PC-3 (cell line): Measurements from ENCODE around the gene CBX5. TPM values are rescaled to one million over a fixed set of nuclear protein-coding genes. Genes with fewer than 3 reads are reported as not detected.

Source experiments
- ATAC-seq: fragments of 200-7000 bp; cut with Tn5 transposase; 2 replicates; pipeline ENCODE4 v1.9.1; 2020; ENCODE audit warnings: mild to moderate bottlenecking, moderate library complexity
- BruUV-seq: library from RNA; stranded (reverse); fragments of 400-500 nt; replicated peaks from 2 replicates; lab custom pipeline; 2021; lab: Mats Ljungman, UMichigan
- CTCF ChIA-PET: fragments of 300-600 bp; sonication (Branson Sonifier 250); formaldehyde crosslinking; loops from one replicate; lab custom pipeline; 2022; ENCODE audit warnings: antibody characterized with exemption; lab: Charles Lee
- POLR2A ChIA-PET: fragments of 300-600 bp; sonication (Branson Sonifier 250); formaldehyde crosslinking; loops from one replicate; lab custom pipeline; 2022; ENCODE audit warnings: antibody characterized with exemption; ENCODE audit not compliant: unreplicated experiment; lab: Charles Lee
- DNase-seq: peaks from one replicate; pipeline ENCODE4 v3.0.0-alpha.2; 2015
- H2AFZ ChIP-seq: fragments of 300-600 bp; sonication (generic); 2 replicates; pipeline ENCODE4 v1.6.0; 2016; ENCODE audit warnings: antibody characterized with exemption, low read length
- H3F3A ChIP-seq: fragments of 300-600 bp; sonication (generic); one replicate; pipeline ENCODE4 v1.6.0; 2017; ENCODE audit warnings: antibody characterized with exemption, low read length, control low read depth, mild to moderate bottlenecking; ENCODE audit not compliant: unreplicated experiment
- H3K27ac ChIP-seq: fragments of 300-600 bp; sonication (generic); 2 replicates; pipeline ENCODE4 v1.5.1; 2016; ENCODE audit warnings: mild to moderate bottlenecking, low read length
- H3K27me3 ChIP-seq: fragments of 300-600 bp; sonication (generic); 2 replicates; pipeline ENCODE4 v1.6.1; 2016; ENCODE audit warnings: low read length, mixed read lengths
- H3K36me3 ChIP-seq: fragments of 300-600 bp; sonication (generic); 2 replicates; pipeline ENCODE4 v1.6.1; 2016; ENCODE audit warnings: low read depth, mixed run types, low read length, mixed read lengths
- H3K4me1 ChIP-seq: fragments of 300-600 bp; sonication (generic); 2 replicates; pipeline ENCODE4 v1.5.1; 2016; ENCODE audit warnings: low read length; ENCODE audit not compliant: insufficient read depth
- H3K4me2 ChIP-seq: fragments of 300-600 bp; sonication (generic); 2 replicates; pipeline ENCODE4 v1.6.0; 2016; ENCODE audit warnings: low read length
- H3K4me3 ChIP-seq: fragments of 300-600 bp; sonication (generic); 2 replicates; pipeline ENCODE4 v1.5.1; 2016; ENCODE audit warnings: mild to moderate bottlenecking, low read length, mixed read lengths
- H3K79me2 ChIP-seq: fragments of 300-600 bp; sonication (generic); 2 replicates; pipeline ENCODE4 v1.6.1; 2017; ENCODE audit warnings: low read length, mixed read lengths
- H3K9ac ChIP-seq: fragments of 300-600 bp; sonication (generic); 2 replicates; pipeline ENCODE4 v1.6.0; 2016; ENCODE audit warnings: mild to moderate bottlenecking, low read length
- H3K9me2 ChIP-seq: fragments of 300-600 bp; sonication (generic); replicated peaks from 2 replicates; pipeline ENCODE4 v1.6.1; 2016; ENCODE audit warnings: mixed run types, low read length, mixed read lengths
- H3K9me3 ChIP-seq: fragments of 300-600 bp; sonication (generic); 2 replicates; pipeline ENCODE4 v1.6.1; 2016; ENCODE audit warnings: low read length, mixed read lengths
- H4K20me1 ChIP-seq: fragments of 300-600 bp; sonication (generic); 2 replicates; pipeline ENCODE4 v1.6.1; 2016; ENCODE audit warnings: low read length, mixed read lengths
- EZH2 ChIP-seq: fragments of 300-600 bp; sonication (generic); IDR thresholded peaks from one replicate; pipeline ENCODE4 v1.6.1; 2017; ENCODE audit warnings: antibody characterized with exemption, mild to moderate bottlenecking, low read length; ENCODE audit not compliant: unreplicated experiment
- EZH2phosphoT487 ChIP-seq: fragments of 300-600 bp; sonication (generic); IDR thresholded peaks from 2 replicates; pipeline ENCODE4 v1.6.1; 2018; ENCODE audit warnings: mild to moderate bottlenecking, antibody characterized with exemption, low read length, borderline replicate concordance
- intact Hi-C: fragments of 100-400 bp; cut with micrococcal nuclease; formaldehyde crosslinking; loops from 2 replicates; pipeline ENCODE4 v1.9.0; 2023
- total RNA-seq: library from RNA; depleted of rRNA; stranded (reverse); fragments of >200 nt; gene quantifications from 2 replicates; pipeline ENCODE4 v1.2.3, GENCODE V29; 2014
- TF ChIP-seq, protein P1 (sequence below): fragments of 300-600 bp; sonication (generic); conservative IDR thresholded peaks from 2 replicates; pipeline ENCODE4 v1.5.1; 2017; ENCODE audit warnings: antibody characterized with exemption, low read depth, mild to moderate bottlenecking, low read length

Gene CBX5
- total RNA-seq, 1 experiment from 2014 or later, result 14.9 TPM

DNA sequence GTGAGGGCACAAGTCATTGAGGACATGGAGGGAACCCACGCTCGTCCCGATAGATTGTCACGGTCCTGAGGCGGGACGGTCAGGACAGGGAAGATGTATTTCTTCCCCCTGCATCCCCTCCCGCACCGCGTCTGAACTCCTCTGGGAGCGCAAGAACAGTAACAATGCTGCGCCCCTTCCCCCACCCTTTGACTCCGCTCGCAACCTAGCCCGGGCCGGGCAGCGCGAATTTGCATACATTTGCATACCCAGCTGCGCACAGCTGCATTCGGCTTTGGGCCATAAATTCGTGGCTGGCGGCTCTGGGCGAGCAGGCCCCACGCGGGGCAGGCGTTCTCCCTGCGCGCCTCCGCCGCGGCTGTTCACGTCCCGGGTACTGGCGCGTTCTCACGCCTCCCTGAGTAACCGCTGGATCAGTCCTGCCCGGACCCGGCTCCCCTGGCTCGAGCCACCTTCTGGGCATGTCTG lies 62.1 kb downstream of the CBX5 start:
- H3K27ac ChIP-seq, result no peak overlapping the region
- H3K9me2 ChIP-seq, result no peaks in the 10 kb centered on the region
- DNase-seq (no peak), ATAC-seq (no peak)
- no peaks in the 10 kb centered on the region for H3K79me2 ChIP-seq
- TF ChIP-seq, protein P1, sequence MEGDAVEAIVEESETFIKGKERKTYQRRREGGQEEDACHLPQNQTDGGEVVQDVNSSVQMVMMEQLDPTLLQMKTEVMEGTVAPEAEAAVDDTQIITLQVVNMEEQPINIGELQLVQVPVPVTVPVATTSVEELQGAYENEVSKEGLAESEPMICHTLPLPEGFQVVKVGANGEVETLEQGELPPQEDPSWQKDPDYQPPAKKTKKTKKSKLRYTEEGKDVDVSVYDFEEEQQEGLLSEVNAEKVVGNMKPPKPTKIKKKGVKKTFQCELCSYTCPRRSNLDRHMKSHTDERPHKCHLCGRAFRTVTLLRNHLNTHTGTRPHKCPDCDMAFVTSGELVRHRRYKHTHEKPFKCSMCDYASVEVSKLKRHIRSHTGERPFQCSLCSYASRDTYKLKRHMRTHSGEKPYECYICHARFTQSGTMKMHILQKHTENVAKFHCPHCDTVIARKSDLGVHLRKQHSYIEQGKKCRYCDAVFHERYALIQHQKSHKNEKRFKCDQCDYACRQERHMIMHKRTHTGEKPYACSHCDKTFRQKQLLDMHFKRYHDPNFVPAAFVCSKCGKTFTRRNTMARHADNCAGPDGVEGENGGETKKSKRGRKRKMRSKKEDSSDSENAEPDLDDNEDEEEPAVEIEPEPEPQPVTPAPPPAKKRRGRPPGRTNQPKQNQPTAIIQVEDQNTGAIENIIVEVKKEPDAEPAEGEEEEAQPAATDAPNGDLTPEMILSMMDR, result no peak
- TF ChIP-seq EZH2 (no peak), EZH2phosphoT487 (no peak)
- no peaks in the 10 kb centered on the region; the same call in 1 of the 2 replicates for H3K36me3 ChIP-seq
- peak overlapping the region; percentile 95; the same call in 1 of the 2 replicates for H3K4me2 ChIP-seq
- POLR2A ChIA-PET, result no interaction called here
- peak overlapping the region; percentile 92 for H2AFZ ChIP-seq
- H3K27me3 ChIP-seq, result no peaks in the 10 kb centered on the region
- no peak overlapping the region; the same call in 1 of the 2 replicates for H3K4me3 ChIP-seq
- intact Hi-C loops, result no loop called here
- CTCF ChIA-PET, result no interaction called here
- H3F3A ChIP-seq, result no peaks in the 10 kb centered on the region
- H3K9me3 ChIP-seq, result no peaks in the 10 kb centered on the region
- peaks cover 13% of the 10 kb centered on the region for H3K4me1 ChIP-seq
- H4K20me1 ChIP-seq, result no peaks in the 10 kb centered on the region
- H3K9ac ChIP-seq, result no peak overlapping the region; the same call in 1 of the 2 replicates
- no TSS peak for BruUV-seq

DNA sequence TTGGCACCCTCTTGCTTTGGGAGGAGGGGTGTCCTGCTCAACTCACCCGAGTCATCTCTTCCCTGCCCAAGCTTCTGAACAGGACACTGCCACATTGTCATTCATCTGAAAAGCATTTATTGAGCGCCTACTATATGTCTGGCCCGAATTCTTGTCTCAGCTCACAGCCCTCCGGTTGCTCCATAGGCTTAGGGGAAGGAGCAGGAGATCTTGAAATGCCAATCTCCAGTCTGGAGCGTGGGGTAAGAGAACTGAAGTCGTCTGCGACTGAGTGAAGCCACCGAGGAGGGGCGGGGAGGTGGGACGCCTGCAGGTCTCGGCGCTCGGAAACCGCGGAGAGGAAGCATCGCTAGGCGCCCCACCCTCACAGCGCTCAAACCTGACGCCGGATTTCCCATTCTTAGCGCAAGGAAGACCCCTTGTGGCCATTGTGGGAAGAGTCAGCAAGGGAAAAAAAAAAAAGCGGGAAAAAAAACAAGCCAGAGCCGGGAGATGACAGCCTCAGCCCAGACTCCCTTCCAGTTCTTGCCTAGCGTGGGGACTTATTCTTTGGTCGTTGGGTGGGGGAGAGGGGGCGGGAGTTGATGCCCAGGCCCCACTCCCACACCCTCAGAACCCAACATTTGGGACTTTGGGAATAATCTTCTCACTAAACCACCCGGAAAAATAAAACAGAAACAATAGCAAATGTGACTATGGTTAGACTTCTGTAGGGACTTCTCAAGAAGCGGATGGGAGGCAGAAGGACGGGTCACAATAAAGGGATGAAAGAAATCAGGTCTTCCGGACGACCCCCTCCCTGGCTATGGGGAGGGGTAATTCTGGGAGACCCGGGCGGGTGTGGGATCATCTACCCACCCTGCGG lies 62.9 kb downstream of the CBX5 start:
- Histone ChIP-seq H2AFZ (peak overlapping the region; percentile 92), H3K4me1 (peaks cover 11% of the 10 kb centered on the region), H3K4me2 (peak overlapping the region; percentile 95), H3K27ac (no peak overlapping the region), H3K27me3 (no peaks in the 10 kb centered on the region), H3K36me3 (no peaks in the 10 kb centered on the region; the same call in 1 of the 2 replicates), H3K9ac (peak overlapping the region; percentile 57), H3K9me3 (no peaks in the 10 kb centered on the region), H4K20me1 (no peaks in the 10 kb centered on the region), H3K79me2 (no peaks in the 10 kb centered on the region), H3K9me2 (no peaks in the 10 kb centered on the region), H3F3A (no peaks in the 10 kb centered on the region), H3K4me3 (peak overlapping the region; percentile 67)
- CTCF ChIA-PET, result interaction anchor here (0.6 to 1.4 kb wide), 4 partner anchors 13 to 218 kb away, joined by 3 to 6 read pairs (median 4); partner anchors contain the start of gene HOXC5
- ATAC-seq (peak; percentile 50), DNase-seq (peak; percentile 88)
- no TSS peak for BruUV-seq
- POLR2A ChIA-PET, result no interaction called here
- intact Hi-C loops, result no loop called here
- no peak for TF ChIP-seq EZH2
- TF ChIP-seq, protein P1, result peak; percentile 81
